Neural cell (in vitro differentiated cells): Measurements from ENCODE around the gene INPP1. TPM values are rescaled to one million over a fixed set of nuclear protein-coding genes. Genes with fewer than 3 reads are reported as not detected.

ENCODE experiments used
- H2AFZ ChIP-seq: fragments of 200-600, 300-800 bp; sonication (generic), shearing (Covaris generic); 2 replicates; pipeline ENCODE4 v1.6.0; 2014; ENCODE audit warnings: low read depth, mild to moderate bottlenecking, antibody characterized with exemption, low read length, moderate library complexity
- H3F3A ChIP-seq: fragments of 200-600 bp; shearing (Covaris generic); 2 replicates; pipeline ENCODE4 v1.6.1; 2016; ENCODE audit warnings: mild to moderate bottlenecking, moderate library complexity, mixed read lengths, antibody characterized with exemption, low read length; ENCODE audit not compliant: insufficient read depth, poor library complexity, severe bottlenecking
- H3K27ac ChIP-seq: fragments of 200-600, 300-800 bp; sonication (generic), shearing (Covaris generic); 2 replicates; pipeline ENCODE4 v1.5.1; 2014; ENCODE audit warnings: mild to moderate bottlenecking, low read length, moderate library complexity
- H3K27me3 ChIP-seq: fragments of 300-800, 200-600 bp; sonication (generic), shearing (Covaris generic); 2 replicates; pipeline ENCODE4 v1.6.0; 2014; ENCODE audit warnings: mild to moderate bottlenecking, low read depth, low read length, moderate library complexity; ENCODE audit not compliant: insufficient read depth
- H3K36me3 ChIP-seq: fragments of 300-800, 200-600 bp; sonication (generic), shearing (Covaris generic); 2 replicates; pipeline ENCODE4 v1.5.1; 2014; ENCODE audit warnings: mild to moderate bottlenecking, antibody characterized with exemption, low read length, moderate library complexity; ENCODE audit not compliant: insufficient read depth
- H3K4me2 ChIP-seq: fragments of 300-800, 200-600 bp; sonication (generic), shearing (Covaris generic); 2 replicates; pipeline ENCODE4 v1.6.0; 2014; ENCODE audit warnings: mild to moderate bottlenecking, low read length
- H3K4me3 ChIP-seq: fragments of 300-800, 200-600 bp; sonication (generic), shearing (Covaris generic); 2 replicates; pipeline ENCODE4 v1.5.1; 2014; ENCODE audit warnings: mild to moderate bottlenecking, low read length, moderate library complexity
- H3K79me2 ChIP-seq: fragments of 200-600 bp; shearing (Covaris generic); replicated peaks from 2 replicates; pipeline ENCODE4 v1.6.0; 2014; ENCODE audit warnings: mild to moderate bottlenecking, low read length, moderate library complexity; ENCODE audit not compliant: insufficient read depth
- H3K9ac ChIP-seq: fragments of 300-800, 200-600 bp; sonication (generic), shearing (Covaris generic); 2 replicates; pipeline ENCODE4 v1.6.1; 2016; ENCODE audit warnings: mild to moderate bottlenecking, low read length, mixed read lengths
- H3K9me2 ChIP-seq: fragments of 200-600 bp; shearing (Covaris generic); 2 replicates; pipeline ENCODE4 v1.6.1; 2016; ENCODE audit warnings: mild to moderate bottlenecking, low read length, mixed read lengths; ENCODE audit not compliant: insufficient read depth
- H3K9me3 ChIP-seq: fragments of 200-600, 300-800 bp; sonication (generic), shearing (Covaris generic); 2 replicates; pipeline ENCODE4 v1.6.1; 2016; ENCODE audit warnings: mild to moderate bottlenecking, mixed run types, low read length, moderate library complexity, mixed read lengths
- H4K20me1 ChIP-seq: fragments of 200-600 bp; shearing (Covaris generic); 2 replicates; pipeline ENCODE4 v1.6.1; 2016; ENCODE audit warnings: mild to moderate bottlenecking, mixed run types; ENCODE audit not compliant: insufficient read depth
- CTCF ChIP-seq: fragments of 450-650 bp; IDR thresholded peaks from 2 replicates; pipeline ENCODE4 v1.5.1; 2014; ENCODE audit warnings: antibody characterized with exemption, mild to moderate bottlenecking, moderate library complexity; ENCODE audit not compliant: poor library complexity, severe bottlenecking
- EP300 ChIP-seq: fragments of 450-650 bp; conservative IDR thresholded peaks from 2 replicates; pipeline ENCODE4 v1.6.1; 2014; ENCODE audit warnings: antibody characterized with exemption, mild to moderate bottlenecking, moderate library complexity; ENCODE audit not compliant: poor library complexity, severe bottlenecking
- EZH2 ChIP-seq: fragments of 200-600, 300-800 bp; shearing (Covaris generic), sonication (generic); IDR thresholded peaks from 2 replicates; pipeline ENCODE4 v1.6.1; 2014; ENCODE audit warnings: antibody characterized with exemption, low read length, borderline replicate concordance, mild to moderate bottlenecking; ENCODE audit not compliant: insufficient read depth, poor library complexity, severe bottlenecking
- MXI1 ChIP-seq: fragments of 450-650 bp; conservative IDR thresholded peaks from 2 replicates; pipeline ENCODE4 v1.6.1; 2014; ENCODE audit warnings: antibody characterized with exemption, mild to moderate bottlenecking; ENCODE audit not compliant: poor library complexity, severe bottlenecking
- POLR2AphosphoS5 ChIP-seq: IDR thresholded peaks from 2 replicates; pipeline ENCODE4 v1.6.1; 2012
- RAD21 ChIP-seq: fragments of 450-650 bp; conservative IDR thresholded peaks from 2 replicates; pipeline ENCODE4 v1.6.1; 2014; ENCODE audit warnings: antibody characterized with exemption, mild to moderate bottlenecking, moderate library complexity
- REST ChIP-seq: IDR thresholded peaks from 2 replicates; pipeline ENCODE4 v1.6.1; 2012; ENCODE audit warnings: borderline replicate concordance
- SMC3 ChIP-seq: fragments of 450-650 bp; conservative IDR thresholded peaks from 2 replicates; pipeline ENCODE4 v1.6.1; 2014; ENCODE audit warnings: antibody characterized with exemption, mild to moderate bottlenecking, moderate library complexity; ENCODE audit not compliant: poor library complexity
- TAF1 ChIP-seq: IDR thresholded peaks from 2 replicates; pipeline ENCODE4 v1.6.1; 2012; ENCODE audit warnings: low read depth
- polyA plus RNA-seq: library from polyadenylated mRNA; depleted of rRNA; stranded (reverse); fragments of >200 nt; gene quantifications from 2 replicates; pipeline ENCODE4 v1.2.3, GENCODE V29; 2014

INPP1 gene
- polyA plus RNA-seq, 1 donor from 2014 or later = 15.1 TPM

- H3K4me3 ChIP-seq = no peak overlapping the region
These were observed 18.2 kb downstream of the INPP1 start for GRCh38 chr2:190361572-190361971.

GRCh38 chr2:190362894-190363293 is 19.5 kb downstream of the INPP1 start:
- H3K27me3 ChIP-seq = no peaks in the 10 kb centered on the region
- no peak overlapping the region for H3K4me3 ChIP-seq
- no peak overlapping the region for H3K4me2 ChIP-seq
- no peak overlapping the region for H2AFZ ChIP-seq
- H3K9ac ChIP-seq = no peak overlapping the region
- H3K9me2 ChIP-seq = no peaks in the 10 kb centered on the region
- H3K36me3 ChIP-seq = no peaks in the 10 kb centered on the region
- no peak overlapping the region for H3K27ac ChIP-seq
- H3K79me2 ChIP-seq = no peaks in the 10 kb centered on the region
- no peaks in the 10 kb centered on the region for H4K20me1 ChIP-seq
- TF ChIP-seq POLR2AphosphoS5 = no peak
- no peak for TF ChIP-seq SMC3
- no peak for TF ChIP-seq MXI1
- TF ChIP-seq REST = no peak
- TF ChIP-seq RAD21 = no peak
- no peak for TF ChIP-seq TAF1
- H3F3A ChIP-seq = no peaks in the 10 kb centered on the region
- H3K9me3 ChIP-seq = no peaks in the 10 kb centered on the region

More at GRCh38 chr2:190361572-190361971, 18.2 kb downstream of the INPP1 start:
- Histone ChIP-seq H3K9me2 (no peaks in the 10 kb centered on the region), H3K4me2 (no peak overlapping the region), H3K9ac (no peak overlapping the region), H3K27me3 (no peaks in the 10 kb centered on the region), H3K27ac (no peak overlapping the region), H3F3A (no peaks in the 10 kb centered on the region), H3K79me2 (no peaks in the 10 kb centered on the region), H3K36me3 (no peaks in the 10 kb centered on the region), H3K9me3 (no peaks in the 10 kb centered on the region), H4K20me1 (no peaks in the 10 kb centered on the region), H2AFZ (no peak overlapping the region)
- TF ChIP-seq RAD21 (no peak), EP300 (no peak), TAF1 (no peak), CTCF (no peak), POLR2AphosphoS5 (no peak), REST (no peak), SMC3 (no peak), MXI1 (no peak), EZH2 (no peak)
